CD14-positive monocyte (primary cell): Measurements from ENCODE around the gene JDP2. TPM values are rescaled to one million over a fixed set of nuclear protein-coding genes. Genes with fewer than 3 reads are reported as not detected.

ENCODE experiments used
- DNase-seq, 3 donors: peaks; one replicate each; pipeline ENCODE4 v3.0.0-alpha.2; 2011 to 2022
- H2AFZ ChIP-seq: 2 replicates; pipeline ENCODE4 v1.6.0; 2012; ENCODE audit warnings: mild to moderate bottlenecking, low read depth, low read length, inconsistent platforms; ENCODE audit not compliant: insufficient read depth, poor library complexity, severe bottlenecking
- H3K27ac ChIP-seq, 2 donors: 1 replicate in 1 of 2; 2 replicates in 1 of 2; pipeline ENCODE4 v1.5.1; 2012 to 2013; ENCODE audit warnings: low read length in 2 of 2, control low read depth in 1 of 2, inconsistent platforms in 1 of 2, low read depth in 1 of 2, mild to moderate bottlenecking in 1 of 2
- H3K27me3 ChIP-seq, 2 donors: one replicate each; pipeline versions ENCODE4 v1.6.0 to v1.6.1; 2011 to 2013; ENCODE audit warnings: low read length in 2 of 2; ENCODE audit not compliant: control insufficient read depth in 2 of 2, insufficient read depth in 2 of 2
- H3K36me3 ChIP-seq, 2 donors: replicated peaks in 1 of 2; 1 replicate in 1 of 2; 2 replicates in 1 of 2; pipeline versions ENCODE4 v1.5.1 to v1.6.1; 2012 to 2013; ENCODE audit warnings: low read length in 2 of 2, control low read depth in 1 of 2, inconsistent platforms in 1 of 2, mild to moderate bottlenecking in 1 of 2; ENCODE audit not compliant: insufficient read depth in 2 of 2, control insufficient read depth in 1 of 2
- H3K4me1 ChIP-seq, 2 donors: 1 replicate in 1 of 2; 2 replicates in 1 of 2; pipeline versions ENCODE4 v1.5.1 to v1.6.1; 2012 to 2013; ENCODE audit warnings: low read length in 2 of 2, control low read depth in 1 of 2, inconsistent platforms in 1 of 2, mild to moderate bottlenecking in 1 of 2, moderate library complexity in 1 of 2; ENCODE audit not compliant: insufficient read depth in 2 of 2, control insufficient read depth in 1 of 2
- H3K4me2 ChIP-seq: replicated peaks from 2 replicates; pipeline ENCODE3; 2012; ENCODE audit warnings: low read length, moderate library complexity, mild to moderate bottlenecking; ENCODE audit not compliant: poor library complexity, severe bottlenecking; ENCODE audit errors: extremely low read depth
- H3K4me3 ChIP-seq, 3 experiments: fragments of 200-600 bp in 1 of 3; sonication (generic) in 1 of 3; replicated peaks in 1 of 3; 1 replicate in 2 of 3; 2 replicates in 1 of 3; pipeline ENCODE4 v1.5.1; 2011 to 2013; ENCODE audit warnings: low read length in 3 of 3, mild to moderate bottlenecking in 3 of 3, control low read depth in 2 of 3, low read depth in 2 of 3, inconsistent platforms in 1 of 3, moderate library complexity in 1 of 3
- H3K79me2 ChIP-seq: 2 replicates; pipeline ENCODE4 v1.6.0; 2012; ENCODE audit warnings: mild to moderate bottlenecking, control low read depth, inconsistent platforms, low read length, moderate library complexity; ENCODE audit not compliant: insufficient read depth
- H3K9ac ChIP-seq: 2 replicates; pipeline ENCODE4 v1.6.0; 2017; ENCODE audit warnings: low read length, mild to moderate bottlenecking; ENCODE audit not compliant: insufficient read depth, poor library complexity, severe bottlenecking
- H3K9me3 ChIP-seq, 2 donors: replicated peaks in 1 of 2; 1 replicate in 1 of 2; 2 replicates in 1 of 2; pipeline versions ENCODE4 v1.5.1 to v1.6.1; 2012 to 2013; ENCODE audit warnings: low read length in 2 of 2, control low read depth in 1 of 2; ENCODE audit not compliant: control insufficient read depth in 1 of 2, insufficient read depth in 1 of 2
- H4K20me1 ChIP-seq: 2 replicates; pipeline ENCODE4 v1.6.0; 2012; ENCODE audit warnings: mild to moderate bottlenecking, low read length, control low read depth, moderate library complexity; ENCODE audit not compliant: insufficient read depth
- H3K27ac Mint-ChIP-seq, 7 donors: one replicate each; pipeline ENCODE4 v1.8.0; 2020; ENCODE audit warnings: mild to moderate bottlenecking in 7 of 7, mixed read lengths in 7 of 7, moderate library complexity in 6 of 7, inconsistent platforms in 2 of 7
- H3K27me3 Mint-ChIP-seq, 3 donors: one replicate each; pipeline ENCODE4 v1.8.0; 2021 to 2022; ENCODE audit warnings: low read depth in 3 of 3, mild to moderate bottlenecking in 3 of 3, mixed read lengths in 3 of 3, moderate library complexity in 3 of 3, inconsistent platforms in 1 of 3
- H3K36me3 Mint-ChIP-seq, 2 donors: one replicate each; pipeline ENCODE4 v1.8.0; 2020; ENCODE audit warnings: mixed read lengths in 2 of 2, inconsistent platforms in 1 of 2, mild to moderate bottlenecking in 1 of 2
- H3K4me1 Mint-ChIP-seq: one replicate; pipeline ENCODE4 v1.8.0; 2020; ENCODE audit warnings: mild to moderate bottlenecking, mixed read lengths
- H3K4me3 Mint-ChIP-seq, 2 donors: one replicate each; pipeline ENCODE4 v1.8.0; 2020; ENCODE audit warnings: mild to moderate bottlenecking in 2 of 2, mixed read lengths in 2 of 2, moderate library complexity in 1 of 2
- H3K9me3 Mint-ChIP-seq, 7 donors: one replicate each; pipeline ENCODE4 v1.8.0; 2020 to 2022; ENCODE audit warnings: mixed read lengths in 7 of 7, mild to moderate bottlenecking in 6 of 7, moderate library complexity in 6 of 7, inconsistent platforms in 2 of 7
- WGBS: methylation state at CpG from one replicate; pipeline ENCODE4 v1.1.5; 2013; ENCODE audit warnings: missing lambda C conversion rate; ENCODE audit not compliant: insufficient coverage; 5-methylcytosine and 5-hydroxymethylcytosine counted together
- intact Hi-C, 2 donors: fragments of 100-400 bp; cut with micrococcal nuclease; formaldehyde crosslinking; loops; one replicate each; pipeline versions ENCODE4 v1.15.0 to v1.15.1; 2023
- polyA plus RNA-seq, 3 donors: library from polyadenylated mRNA; depleted of rRNA in 1 of 3; unstranded in 2 of 3; stranded (reverse) in 1 of 3; fragments of 300-500 nt in 2 of 3; fragments of >200 nt in 1 of 3; fragmentation: Illumina TruSeq in 2 of 3; gene quantifications; 1 replicate in 2 of 3; 2 replicates in 1 of 3; pipeline ENCODE4 v1.2.3, GENCODE V29; 2012 to 2021
- TF ChIP-seq, protein P1 (sequence below): fragments of 200-600 bp; IDR thresholded peaks from one replicate; pipeline ENCODE4 v1.8.0; 2022; ENCODE audit warnings: antibody characterized with exemption, mild to moderate bottlenecking

The JDP2 gene
- polyA plus RNA-seq, 3 donors, result 3.5 to 69.2 (median 14.2) TPM

GRCh38 chr14:75424496-75424895 lies 3.3 kb upstream of the JDP2 start:
- peaks cover 31 to 33% of the 10 kb centered on the region in 2 donors for H3K4me1 ChIP-seq
- peaks cover 0 to 4% of the 10 kb centered on the region in 2 donors for H3K36me3 Mint-ChIP-seq
- H3K9me3 Mint-ChIP-seq, result peaks cover 0 to 4% (median 3%) of the 10 kb centered on the region in 7 donors
- no peak overlapping the region for H3K27ac ChIP-seq
- H3K4me1 Mint-ChIP-seq, result peaks cover 29% of the 10 kb centered on the region
- H3K27me3 ChIP-seq, result no peaks in the 10 kb centered on the region
- TF ChIP-seq, protein P1, sequence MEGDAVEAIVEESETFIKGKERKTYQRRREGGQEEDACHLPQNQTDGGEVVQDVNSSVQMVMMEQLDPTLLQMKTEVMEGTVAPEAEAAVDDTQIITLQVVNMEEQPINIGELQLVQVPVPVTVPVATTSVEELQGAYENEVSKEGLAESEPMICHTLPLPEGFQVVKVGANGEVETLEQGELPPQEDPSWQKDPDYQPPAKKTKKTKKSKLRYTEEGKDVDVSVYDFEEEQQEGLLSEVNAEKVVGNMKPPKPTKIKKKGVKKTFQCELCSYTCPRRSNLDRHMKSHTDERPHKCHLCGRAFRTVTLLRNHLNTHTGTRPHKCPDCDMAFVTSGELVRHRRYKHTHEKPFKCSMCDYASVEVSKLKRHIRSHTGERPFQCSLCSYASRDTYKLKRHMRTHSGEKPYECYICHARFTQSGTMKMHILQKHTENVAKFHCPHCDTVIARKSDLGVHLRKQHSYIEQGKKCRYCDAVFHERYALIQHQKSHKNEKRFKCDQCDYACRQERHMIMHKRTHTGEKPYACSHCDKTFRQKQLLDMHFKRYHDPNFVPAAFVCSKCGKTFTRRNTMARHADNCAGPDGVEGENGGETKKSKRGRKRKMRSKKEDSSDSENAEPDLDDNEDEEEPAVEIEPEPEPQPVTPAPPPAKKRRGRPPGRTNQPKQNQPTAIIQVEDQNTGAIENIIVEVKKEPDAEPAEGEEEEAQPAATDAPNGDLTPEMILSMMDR, result no peak
- no peak overlapping the region for H3K4me2 ChIP-seq
- no peak overlapping the region for H3K9ac ChIP-seq
- no peak for DNase-seq
- H3K79me2 ChIP-seq, result peaks cover 19% of the 10 kb centered on the region
- no peak overlapping the region for H3K4me3 Mint-ChIP-seq
- H3K4me3 ChIP-seq, result no peak overlapping the region
- intact Hi-C loops, result loop anchor here in 1 of 2 donors (10.0 kb wide), 1 partner anchor 300 kb away; the partner anchor contains the start of gene NEK9
- H3K9me3 ChIP-seq, result no peaks in the 10 kb centered on the region
- no CpG with 5 or more reads among the region's 1 CpG for WGBS
- no peaks in the 10 kb centered on the region for H3K36me3 ChIP-seq
- H2AFZ ChIP-seq, result no peak overlapping the region
- peaks cover 0 to 5% (median 2%) of the 10 kb centered on the region in 3 donors for H3K27me3 Mint-ChIP-seq
- H4K20me1 ChIP-seq, result peaks cover 13% of the 10 kb centered on the region
- no peak overlapping the region for H3K27ac Mint-ChIP-seq

GRCh38 chr14:75425446-75425845 lies 2.4 kb upstream of the JDP2 start:
- Histone ChIP-seq H3K4me1 (peaks cover 39 to 40% of the 10 kb centered on the region in 2 donors), H3K4me2 (no peak overlapping the region), H4K20me1 (peaks cover 23% of the 10 kb centered on the region), H3K27ac (no peak overlapping the region), H3K9me3 (no peaks in the 10 kb centered on the region), H3K36me3 (no peaks in the 10 kb centered on the region), H3K4me3 (no peak overlapping the region), H3K79me2 (peaks cover 28% of the 10 kb centered on the region), H3K9ac (no peak overlapping the region), H2AFZ (no peak overlapping the region), H3K27me3 (no peaks in the 10 kb centered on the region)
- no peak for DNase-seq
- Mint-ChIP-seq H3K27ac (peak overlapping the region in 5 of 7 donors; percentile 65 to 97 (median 94)), H3K4me1 (peaks cover 35% of the 10 kb centered on the region), H3K4me3 (no peak overlapping the region), H3K27me3 (peaks cover 0 to 5% (median 0%) of the 10 kb centered on the region in 3 donors), H3K9me3 (peaks cover 0 to 4% (median 3%) of the 10 kb centered on the region in 7 donors), H3K36me3 (peaks cover 4 to 8% of the 10 kb centered on the region in 2 donors)
- TF ChIP-seq, protein P1, result no peak
- intact Hi-C loops, result loop anchor here (5.0 to 10.0 kb wide), 7 partner anchors 53 to 303 kb away; partner anchors contain the start of gene NEK9 (in 1 of the 2)
- WGBS, result 0% methylated on average over 1 of the region's 4 CpGs
